Activated CD4-positive, alpha-beta T cell treated with anti-CD3 and anti-CD28 coated beads, Interleukin-2, Interleukin-4, amounts not matched to agents 100 ng/mL and 50 ng/mL, durations not matched to agents 16 hours and 8 hours (primary cell): ENCODE data around the gene INVS.
A peak's percentile ranks its signal among the peaks of the same experiment; 100 is the strongest.
"Not testable (repeated sequence)": the region's sequence is repeated elsewhere in the genome, so short reads cannot be mapped to it uniquely, and the experiment has no call there.

Source experiments
- DNase-seq: peaks from one replicate; pipeline ENCODE4 v3.0.0-alpha.2; 2020; ENCODE audit warnings: low spot score

INVS gene

DNA sequence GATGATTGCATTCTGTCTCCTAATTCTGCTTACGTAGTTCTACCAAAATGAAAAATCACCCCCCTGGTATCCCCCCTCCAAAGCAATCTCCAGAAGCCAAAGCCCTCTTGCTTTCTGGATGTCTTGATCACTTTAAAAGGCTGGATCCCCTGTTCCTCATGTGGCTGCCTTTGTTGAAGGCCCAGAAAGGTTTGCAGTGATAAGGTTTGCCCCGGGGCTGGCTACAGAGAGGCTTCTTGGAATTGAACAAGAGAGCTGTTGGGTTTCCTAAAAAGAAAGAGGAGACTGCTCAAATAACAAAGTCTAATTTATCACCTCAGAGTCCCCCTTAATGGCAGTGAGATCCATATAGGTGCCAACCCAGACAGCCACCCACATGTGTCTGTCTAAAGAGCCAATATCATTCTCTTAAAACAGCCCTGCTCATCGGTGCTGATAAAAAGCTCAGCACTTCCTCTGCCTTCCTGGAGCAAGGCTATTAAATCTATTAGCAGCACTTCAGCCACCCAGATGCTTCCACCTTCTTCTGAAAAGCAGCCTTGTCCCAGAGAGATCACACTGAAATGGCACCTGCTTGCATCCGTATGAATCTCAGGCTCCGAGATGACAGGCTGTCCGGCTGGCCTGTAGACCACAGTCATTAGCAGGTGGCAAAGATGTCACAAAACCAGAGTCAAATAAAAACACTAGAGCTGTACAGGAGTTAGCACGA lies 182.8 kb downstream of the INVS start:
- no peak for DNase-seq

DNA sequence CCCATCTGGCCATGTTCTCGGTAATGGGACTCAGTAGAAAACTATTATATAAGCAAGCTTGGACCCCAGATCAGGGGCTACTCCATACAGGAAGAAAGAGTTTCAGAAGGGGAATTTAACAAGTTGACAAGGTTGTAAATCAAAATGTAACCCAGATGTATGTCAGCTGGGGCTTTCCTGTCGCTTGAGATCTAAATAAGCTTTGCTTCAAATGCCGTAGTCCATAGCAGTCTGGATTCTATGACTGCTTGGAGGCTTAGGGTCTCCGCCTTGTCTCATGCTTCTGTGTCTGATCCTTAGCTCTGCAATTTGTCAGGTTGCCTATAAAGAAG lies 183.3 kb downstream of the INVS start:
- no peak for DNase-seq

DNA sequence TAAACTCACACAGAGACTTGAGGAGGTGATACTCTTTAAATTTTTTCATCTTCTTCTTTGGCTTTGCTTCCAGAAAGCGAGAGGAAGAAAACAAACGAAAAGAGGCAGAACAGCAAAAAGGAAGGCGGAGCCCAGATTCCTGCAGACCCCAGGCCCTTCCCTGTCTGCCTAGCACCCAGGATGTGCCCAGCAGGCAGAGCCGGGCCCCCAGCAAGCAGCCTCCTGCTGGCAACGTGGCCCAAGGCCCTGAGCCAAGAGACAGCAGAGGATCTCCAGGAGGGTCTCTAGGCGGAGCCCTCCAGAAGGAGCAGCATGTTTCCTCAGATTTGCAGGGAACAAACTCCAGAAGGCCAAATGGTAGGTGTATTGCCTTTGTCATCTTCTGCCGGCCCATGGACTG lies 185.2 kb downstream of the INVS start:
- no peak for DNase-seq

DNA sequence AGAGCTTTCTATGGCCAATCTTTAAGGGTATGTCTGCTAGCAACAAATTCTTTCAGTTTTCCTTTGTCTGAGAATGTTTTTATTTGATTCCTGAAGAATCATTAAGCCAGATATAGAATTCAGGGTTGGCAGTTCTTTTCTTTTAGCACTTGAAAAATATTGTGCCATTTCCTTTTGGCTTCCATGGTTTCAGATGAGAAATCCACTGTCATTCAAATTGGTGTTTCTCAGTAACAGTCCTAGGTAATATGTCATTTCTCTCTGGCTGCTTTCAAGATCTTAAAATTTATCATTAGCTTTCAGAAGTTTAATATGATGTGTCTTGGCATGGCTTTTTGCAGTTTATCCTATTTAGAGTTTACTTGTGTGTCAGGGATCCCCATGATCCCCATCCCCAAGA lies 186.0 kb downstream of the INVS start:
- no peak for DNase-seq

DNA sequence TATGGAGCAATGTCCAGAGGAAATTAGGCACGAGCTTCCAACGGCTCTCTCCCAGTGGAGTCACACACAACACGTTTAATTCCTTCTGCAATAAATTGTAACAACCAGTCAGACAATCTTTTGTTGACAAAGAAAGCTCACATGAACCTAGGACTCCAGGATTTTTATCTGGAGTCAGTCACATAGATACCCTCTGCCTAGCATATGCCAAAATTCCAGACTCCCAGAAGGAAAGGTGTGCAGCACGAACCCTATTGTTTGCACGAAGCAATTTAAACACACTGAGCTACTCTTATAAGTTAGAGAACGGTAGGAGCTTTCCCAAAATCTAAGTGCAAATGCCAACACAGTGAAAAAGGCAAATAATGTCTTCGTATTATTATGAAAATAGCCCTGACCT lies 186.6 kb downstream of the INVS start:
- no peak for DNase-seq

DNA sequence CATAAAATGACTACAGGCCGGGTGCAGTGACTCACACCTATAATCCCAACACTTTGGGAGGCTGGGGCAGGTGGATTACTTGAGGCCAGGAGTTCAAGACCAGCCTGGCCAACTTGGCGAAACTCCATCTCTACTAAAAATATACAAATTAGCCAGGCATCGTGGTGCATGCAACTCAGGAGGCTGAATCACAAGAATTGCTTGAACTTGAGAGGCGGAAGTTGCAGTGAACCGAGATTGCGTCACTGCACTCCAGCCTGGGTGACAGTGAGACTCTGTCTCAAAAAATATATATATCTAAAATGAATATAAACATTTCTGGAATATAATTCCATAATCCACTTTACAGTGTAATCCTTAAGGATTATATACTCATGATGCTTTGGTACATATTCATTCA lies 187.2 kb downstream of the INVS start:
- no peak for DNase-seq

DNA sequence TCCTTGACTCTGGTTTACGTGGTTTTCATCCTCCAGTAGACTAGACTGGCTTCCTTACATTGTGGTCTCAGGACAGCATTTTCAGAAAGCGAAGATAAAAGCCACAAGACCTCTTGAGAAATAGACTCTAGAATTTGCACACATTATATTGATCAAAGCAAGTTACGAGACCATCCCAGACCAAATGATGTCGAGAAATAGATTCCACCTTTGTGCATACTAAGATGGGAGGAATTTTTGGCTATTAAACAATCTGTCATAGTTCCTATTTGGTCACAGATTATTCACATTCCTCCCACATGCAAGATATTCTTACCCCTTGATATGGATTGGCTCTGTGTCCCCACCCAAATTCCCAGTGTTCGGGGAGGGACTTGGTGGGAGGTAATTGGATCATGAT lies 188.1 kb downstream of the INVS start:
- DNase-seq: no peak

DNA sequence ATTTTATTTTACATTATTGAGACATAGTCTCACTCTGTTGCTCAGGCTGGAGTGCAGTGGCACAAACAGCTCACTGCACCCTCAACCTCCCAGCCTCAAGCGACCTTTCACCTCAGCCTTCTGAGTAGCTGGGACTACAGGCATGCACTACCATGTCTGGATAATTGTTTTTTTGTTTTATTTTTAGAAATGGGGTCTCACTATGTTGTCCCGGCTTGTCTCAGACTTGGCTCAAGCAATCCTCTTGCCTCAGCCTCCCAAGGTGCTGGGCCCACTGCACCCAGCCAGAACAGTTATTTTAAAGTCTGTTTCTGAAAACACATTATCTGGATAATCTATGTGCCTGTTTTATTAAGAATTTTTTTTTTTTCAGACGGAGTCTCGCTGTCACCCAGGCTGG lies 191.7 kb downstream of the INVS start:
- no peak for DNase-seq

DNA sequence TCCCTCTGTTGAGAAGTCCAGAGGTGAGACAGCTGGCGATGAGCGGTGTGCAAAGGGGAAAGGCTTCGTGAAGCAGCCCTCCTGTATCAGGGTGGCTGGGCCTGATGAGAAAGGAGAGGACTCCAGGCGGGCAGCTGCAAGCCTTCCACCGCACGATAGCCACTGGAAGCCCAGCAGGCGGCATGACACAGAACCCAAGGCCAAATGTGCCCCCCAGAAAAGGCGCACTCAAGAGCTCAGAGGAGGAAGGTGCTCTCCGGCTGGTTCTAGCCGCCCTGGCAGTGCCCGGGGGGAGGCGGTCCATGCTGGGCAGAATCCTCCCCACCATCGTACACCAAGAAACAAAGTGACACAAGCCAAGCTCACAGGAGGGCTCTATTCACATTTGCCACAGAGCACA lies 193.4 kb downstream of the INVS start:
- no peak for DNase-seq

DNA sequence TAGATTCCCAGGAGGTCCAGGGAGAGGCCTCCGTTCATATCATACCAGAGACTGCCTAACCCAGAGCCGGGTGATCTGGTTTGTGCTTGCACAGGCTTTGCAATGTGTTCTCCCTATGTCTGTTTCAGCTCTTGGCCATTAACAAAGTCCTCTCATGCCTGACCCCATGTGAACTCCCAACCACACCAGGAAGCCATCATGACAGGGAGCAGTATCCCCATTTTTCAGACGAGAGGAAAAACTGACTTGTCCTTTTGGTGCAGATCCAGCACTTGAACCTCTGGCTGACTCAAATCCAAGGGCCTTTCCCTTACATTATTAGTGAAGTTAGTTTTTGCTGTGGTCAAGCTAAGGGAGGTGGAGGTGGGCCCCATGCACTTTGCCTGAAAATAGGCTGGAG lies 195.3 kb downstream of the INVS start:
- DNase-seq: no peak

DNA sequence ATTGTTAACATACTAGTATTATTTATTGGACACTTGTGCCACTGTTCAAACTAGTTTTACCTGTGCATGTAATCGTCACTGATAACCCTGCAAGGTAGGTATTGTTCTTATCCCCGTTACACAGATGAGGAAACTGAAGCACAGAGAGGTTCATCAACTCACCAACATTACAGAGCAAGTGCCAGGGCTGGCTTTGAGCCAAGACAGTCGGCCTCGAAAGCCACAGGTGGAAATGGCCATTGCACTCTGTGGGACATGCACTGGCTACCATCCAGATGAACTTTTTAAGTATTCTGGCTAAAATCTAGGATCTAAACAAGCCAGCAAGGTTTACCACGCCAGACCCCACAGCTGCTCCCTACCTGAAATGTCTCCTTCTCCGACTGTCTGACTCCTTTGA lies 195.8 kb downstream of the INVS start:
- DNase-seq: no peak

DNA sequence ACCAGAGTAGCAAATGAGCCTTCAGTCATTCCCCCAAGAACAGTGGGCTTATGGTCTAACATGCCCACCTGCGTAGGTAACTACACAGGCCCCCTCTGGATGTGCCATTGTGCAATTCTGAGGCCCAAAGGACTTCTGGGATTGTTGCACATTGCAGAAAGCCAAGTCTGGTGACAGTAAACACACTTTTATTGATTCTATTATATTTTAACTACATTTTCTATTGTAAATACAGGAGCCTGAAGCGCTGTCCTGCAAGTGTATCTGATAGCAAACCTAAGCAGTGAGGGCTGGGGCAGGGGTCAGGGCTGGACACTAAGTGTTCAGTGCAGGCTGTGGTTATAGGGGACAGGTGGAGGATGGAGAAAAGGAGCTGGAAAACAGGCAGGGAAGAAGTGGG lies 196.2 kb downstream of the INVS start:
- no peak for DNase-seq

DNA sequence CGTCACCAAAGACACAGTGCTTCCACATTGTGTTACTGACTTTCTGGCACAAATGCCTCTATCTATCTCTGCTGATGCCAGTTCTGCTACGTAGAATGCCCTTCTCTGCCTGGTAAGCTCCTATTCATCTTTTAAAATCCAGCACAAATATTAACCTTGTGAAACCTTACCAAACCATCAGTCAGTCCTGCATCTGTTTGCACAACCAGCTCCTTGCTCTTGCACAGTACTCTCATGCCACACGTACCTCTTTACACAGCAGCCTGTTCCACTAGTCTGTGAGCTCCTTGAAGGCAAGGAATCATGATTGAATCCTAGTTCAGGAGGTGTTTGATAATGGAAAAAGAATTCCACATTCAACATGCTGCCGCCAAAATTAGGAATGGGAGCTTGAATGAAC lies 197.4 kb downstream of the INVS start:
- no peak for DNase-seq

DNA sequence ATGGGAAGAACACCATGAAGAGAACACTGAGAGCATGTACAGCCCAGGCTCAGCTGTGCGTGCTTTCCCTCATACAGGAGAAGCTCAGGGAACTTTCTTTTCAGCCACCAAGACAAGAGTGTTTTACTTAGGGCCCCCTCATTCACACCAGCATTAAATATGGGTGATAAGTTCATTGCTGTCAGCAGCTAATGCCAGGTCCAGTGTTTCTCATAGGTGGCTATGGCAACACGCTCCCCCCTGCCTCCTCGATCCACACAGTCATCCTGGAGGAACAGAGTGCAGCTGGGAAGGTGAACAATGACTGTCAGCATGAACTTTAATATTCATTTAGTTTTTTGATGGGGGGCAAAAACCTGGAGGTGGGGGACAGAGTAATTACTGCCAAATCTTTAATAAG lies 199.3 kb downstream of the INVS start:
- DNase-seq: no peak

DNA sequence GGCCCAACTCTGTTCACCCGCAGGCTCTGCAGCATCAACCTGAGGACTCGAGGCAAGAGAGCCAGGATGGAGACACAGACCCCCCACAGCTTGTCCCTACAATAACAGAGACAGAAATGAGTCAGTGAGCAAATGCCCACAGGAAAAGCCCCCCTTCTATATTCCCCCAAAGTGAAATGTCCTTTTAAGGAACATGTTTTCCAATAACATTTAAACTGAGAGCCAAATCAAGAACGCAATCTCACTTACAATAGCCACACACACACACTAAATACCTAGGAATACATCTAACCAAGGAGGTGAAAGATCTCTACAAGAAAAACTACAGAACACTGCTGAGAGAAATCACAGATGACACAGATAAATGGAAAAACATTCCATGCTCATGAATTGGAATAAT lies 204.7 kb downstream of the INVS start:
- no peak for DNase-seq

DNA sequence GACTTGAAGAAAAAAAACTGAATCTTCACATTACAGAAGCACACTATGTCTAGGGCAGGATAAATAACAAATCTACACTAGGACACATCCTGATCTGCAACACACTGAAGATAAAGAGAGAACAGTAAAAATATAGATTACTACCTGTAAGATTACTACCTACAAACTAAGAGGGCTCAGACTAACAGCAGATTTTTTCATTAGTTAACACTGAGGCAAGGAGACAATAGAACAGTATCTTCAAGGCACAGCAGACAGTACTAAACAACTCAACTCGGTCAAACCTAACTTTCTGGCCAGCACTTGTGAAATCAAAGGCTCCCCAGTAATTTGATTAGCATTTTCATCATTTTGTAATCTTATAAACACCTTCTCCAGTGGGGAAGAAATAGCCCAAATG lies 207.2 kb downstream of the INVS start:
- no peak for DNase-seq

DNA sequence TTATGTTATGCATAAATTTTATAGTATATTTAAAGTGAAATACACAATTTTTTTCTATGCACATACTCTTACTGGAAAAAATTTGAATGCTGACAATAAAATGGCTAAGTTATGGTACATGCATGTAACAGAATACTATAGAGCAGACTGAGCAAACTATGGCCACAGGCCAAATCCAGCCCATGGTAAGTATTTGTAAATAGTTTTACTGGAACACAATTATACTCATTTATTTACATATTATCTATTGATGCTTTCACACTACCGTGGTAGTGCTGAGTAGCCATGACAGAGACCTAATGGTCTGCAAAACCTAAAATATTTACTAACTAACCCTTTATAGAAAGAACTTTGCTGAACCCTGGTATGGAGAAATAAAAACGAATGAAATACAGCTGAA lies 208.0 kb downstream of the INVS start:
- DNase-seq: no peak

DNA sequence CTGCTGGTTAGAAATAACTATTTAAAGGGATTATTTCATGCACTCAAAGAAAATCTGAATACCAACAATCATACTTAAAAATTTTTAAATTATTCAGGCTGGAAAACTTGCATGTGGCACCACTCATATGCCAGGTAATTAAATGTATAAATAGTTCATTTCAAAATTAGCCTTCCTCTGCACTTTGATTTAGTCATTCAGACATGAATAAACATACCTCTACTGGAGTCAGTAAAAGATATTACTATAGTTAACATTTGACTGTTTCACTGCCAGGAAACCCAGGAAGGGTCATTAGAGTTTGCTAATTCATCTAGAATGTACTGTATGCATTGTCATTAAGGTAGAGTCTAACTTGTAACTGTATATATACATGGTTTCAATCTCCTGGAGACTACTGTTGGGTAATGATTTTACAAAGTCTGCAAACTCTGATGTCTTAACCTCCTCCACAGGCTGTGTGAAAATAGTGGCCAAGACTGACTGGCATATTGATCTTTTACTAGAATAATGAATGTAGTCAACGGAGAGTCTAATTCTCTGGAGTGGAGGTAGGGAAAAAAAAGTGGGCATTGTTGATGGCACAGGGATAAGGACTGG lies 210.0 kb downstream of the INVS start:
- DNase-seq: no peak

DNA sequence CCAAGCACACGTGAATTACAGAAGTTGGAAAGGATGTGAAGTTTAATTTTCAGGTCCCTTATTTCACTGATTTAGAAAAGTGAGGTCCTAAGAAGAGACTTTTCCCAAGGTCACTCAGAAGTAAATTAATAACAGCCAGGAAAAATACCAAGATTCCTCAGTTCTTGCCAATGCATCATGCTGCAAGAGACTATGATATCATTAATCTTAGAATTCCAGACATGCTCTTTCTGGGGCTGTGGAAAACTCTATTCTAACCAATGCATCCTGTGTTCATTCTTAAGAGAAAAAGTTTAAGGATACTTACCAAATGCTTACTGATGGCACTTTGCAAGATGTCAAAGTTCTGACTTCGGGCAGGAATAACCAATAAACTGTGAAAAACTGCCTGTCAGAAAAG lies 210.9 kb downstream of the INVS start:
- DNase-seq: no peak

DNA sequence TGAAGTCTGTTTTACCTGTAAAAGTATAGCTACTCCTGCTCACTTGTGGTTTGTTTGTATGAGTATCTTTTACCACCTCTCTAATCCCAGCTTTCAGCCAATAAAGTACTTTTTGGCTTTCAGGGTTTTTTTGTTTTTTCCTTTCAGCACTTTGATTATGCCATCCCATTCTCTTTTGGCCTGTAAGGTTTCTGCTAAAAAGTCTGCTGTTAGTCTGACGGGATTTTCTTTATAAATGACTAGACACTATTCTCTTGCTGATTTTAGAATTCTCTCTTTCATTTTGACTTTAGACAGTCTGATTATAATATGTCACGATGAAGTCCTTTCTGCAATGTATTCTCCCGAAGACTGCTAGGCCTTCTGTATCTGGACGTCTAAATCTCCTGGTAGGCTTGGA lies 216.5 kb downstream of the INVS start:
- DNase-seq: no peak

DNA sequence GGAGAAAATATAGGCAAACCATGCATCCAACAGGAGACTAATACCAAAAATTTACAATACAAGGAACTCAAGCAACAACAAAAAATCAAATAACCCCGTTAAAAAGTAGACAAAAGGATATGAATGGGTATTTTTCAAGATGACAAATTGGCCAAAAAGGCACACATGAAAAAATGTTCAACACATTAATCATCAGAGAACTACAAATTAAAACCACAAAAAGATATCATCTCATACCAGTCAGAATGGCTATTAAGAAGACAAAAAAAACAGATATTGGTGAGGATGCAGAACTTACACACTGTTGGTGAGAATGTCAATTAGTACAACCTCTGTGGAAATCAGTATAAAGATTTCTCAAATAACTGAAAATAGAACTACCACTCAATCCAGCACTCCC lies 218.7 kb downstream of the INVS start:
- no peak for DNase-seq

DNA sequence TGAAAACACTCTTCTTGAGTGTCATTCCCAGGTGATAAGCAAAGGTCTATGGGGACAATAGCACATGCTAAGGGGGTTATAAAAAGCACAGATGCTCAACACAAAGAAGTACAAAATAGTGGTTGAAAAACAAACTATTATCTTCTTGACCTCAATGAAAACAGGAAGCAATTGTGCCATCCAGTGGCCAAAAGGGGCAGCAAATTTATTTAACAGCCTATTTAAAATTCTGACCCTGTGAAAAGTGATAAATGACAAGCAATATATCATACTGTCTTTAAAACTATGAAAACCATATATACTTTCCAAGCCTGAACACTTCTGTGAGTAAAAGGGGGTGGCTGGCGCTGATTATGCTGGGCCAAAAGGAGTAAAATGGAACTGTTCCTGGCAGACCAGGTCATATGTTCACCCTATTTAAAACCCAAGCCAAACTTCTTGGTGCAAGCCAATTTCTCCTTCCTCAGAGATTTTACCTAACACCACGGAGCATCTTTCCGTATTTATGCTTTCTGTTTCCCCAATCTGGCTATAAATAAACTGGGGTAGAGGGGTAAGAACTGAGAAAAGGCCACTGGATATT lies 224.0 kb downstream of the INVS start:
- peak; percentile 22 for DNase-seq

DNA sequence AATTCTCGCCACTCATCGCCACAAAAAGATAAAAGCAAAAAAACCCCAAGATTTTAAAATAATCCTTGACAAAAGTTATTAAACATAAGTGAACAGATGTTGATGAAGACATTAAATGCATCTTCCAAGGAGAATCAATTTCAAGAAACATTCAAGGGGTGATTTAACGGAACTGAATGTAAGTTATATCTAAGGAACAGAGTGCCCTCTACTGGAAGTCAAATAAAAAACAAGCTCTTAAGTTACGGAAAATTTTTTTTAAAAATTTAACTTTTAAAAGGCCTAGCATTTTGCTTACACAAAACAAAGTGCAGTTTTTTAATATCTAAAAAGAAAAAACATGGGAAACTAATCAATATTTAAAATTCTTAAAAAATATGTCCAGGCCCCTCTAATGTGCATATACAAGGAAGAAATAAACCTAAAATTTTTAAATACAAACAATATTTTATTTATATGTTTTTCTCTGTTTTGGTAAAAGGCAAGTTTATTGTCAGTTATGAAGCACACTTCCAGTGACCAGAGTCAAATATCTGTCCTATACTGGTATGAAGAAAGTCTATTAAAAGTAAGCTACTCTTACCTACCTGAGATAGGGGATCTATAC lies 225.7 kb downstream of the INVS start:
- peak; percentile 17 for DNase-seq

DNA sequence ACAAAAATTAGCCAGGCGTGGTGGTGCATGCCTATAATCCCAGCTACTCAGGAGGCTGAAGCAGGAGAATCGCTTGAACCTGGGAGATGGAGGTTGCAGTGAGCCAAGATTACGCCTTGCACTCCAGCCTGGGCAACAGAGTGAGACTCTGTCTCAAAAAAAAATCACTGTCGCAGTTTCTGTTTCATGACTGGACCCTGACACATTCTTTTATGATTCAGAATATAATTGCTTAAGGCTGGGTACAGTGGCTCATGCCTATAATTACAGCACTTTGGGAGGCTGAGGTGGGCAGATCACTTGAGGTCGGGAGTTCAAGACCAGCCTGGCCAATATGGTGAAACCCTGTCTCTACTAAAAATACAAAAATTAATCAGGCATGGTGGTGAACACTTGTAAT lies 239.7 kb downstream of the INVS start:
- DNase-seq: not testable (repeated sequence)
